IMR-90 (cell line): Measurements from ENCODE around the gene NF1. TPM values are rescaled to one million over a fixed set of nuclear protein-coding genes. Genes with fewer than 3 reads are reported as not detected.

Experiments
- ATAC-seq: fragments of 200-7000 bp; cut with Tn5 transposase; 2 replicates; pipeline ENCODE4 v1.9.1; 2020; ENCODE audit warnings: low read depth, mild to moderate bottlenecking, moderate library complexity
- BruUV-seq: library from RNA; stranded (reverse); fragments of 400-500 nt; replicated peaks from 2 replicates; lab custom pipeline; 2021; lab: Mats Ljungman, UMichigan
- CTCF ChIA-PET: fragments of 300-600 bp; formaldehyde crosslinking; extraction: SDS; loops from one replicate; lab custom pipeline; 2021; ENCODE audit warnings: antibody characterized with exemption; lab: Yijun Ruan, JAX
- POLR2A ChIA-PET: fragments of 300-600 bp; sonication (Branson Sonifier 250); formaldehyde crosslinking; loops from one replicate; lab custom pipeline; 2022; ENCODE audit warnings: antibody characterized with exemption; ENCODE audit not compliant: unreplicated experiment; lab: Charles Lee
- DNase-seq: peaks from one replicate; pipeline ENCODE4 v3.0.0; 2013
- H2AFZ ChIP-seq: replicated peaks from 2 replicates; pipeline ENCODE3; 2013; ENCODE audit warnings: low read length, mild to moderate bottlenecking; ENCODE audit not compliant: poor library complexity
- H2AK5ac ChIP-seq: 2 replicates; pipeline ENCODE4 v1.6.1; 2013; ENCODE audit warnings: low read depth, low read length, inconsistent platforms
- H2AK9ac ChIP-seq: replicated peaks from 2 replicates; pipeline ENCODE3; 2013; ENCODE audit warnings: mild to moderate bottlenecking, low read depth, low read length, moderate library complexity; ENCODE audit not compliant: poor library complexity
- H2BK120ac ChIP-seq: 2 replicates; pipeline ENCODE4 v1.6.1; 2013; ENCODE audit warnings: low read depth, low read length, inconsistent platforms
- H2BK15ac ChIP-seq: 3 replicates; pipeline ENCODE4 v1.6.1; 2013; ENCODE audit warnings: low read depth, low read length, inconsistent platforms
- H2BK20ac ChIP-seq: 2 replicates; pipeline ENCODE4 v1.6.1; 2013; ENCODE audit warnings: low read depth, mild to moderate bottlenecking, inconsistent platforms, low read length, moderate library complexity
- H2BK5ac ChIP-seq: 2 replicates; pipeline ENCODE4 v1.6.1; 2013; ENCODE audit warnings: mild to moderate bottlenecking, low read depth, low read length, inconsistent platforms; ENCODE audit not compliant: poor library complexity, severe bottlenecking
- H3K14ac ChIP-seq: replicated peaks from 2 replicates; pipeline ENCODE4 v1.6.1; 2013; ENCODE audit warnings: low read depth, low read length, inconsistent platforms
- H3K18ac ChIP-seq: 2 replicates; pipeline ENCODE4 v1.6.1; 2013; ENCODE audit warnings: low read depth, low read length, control low read depth
- H3K23ac ChIP-seq: 2 replicates; pipeline ENCODE4 v1.6.1; 2013; ENCODE audit warnings: low read depth, low read length, inconsistent platforms
- H3K27ac ChIP-seq: 2 replicates; pipeline ENCODE4 v1.5.1; 2013; ENCODE audit warnings: mild to moderate bottlenecking, control low read depth, low read length; ENCODE audit not compliant: insufficient read depth
- H3K27me3 ChIP-seq: 2 replicates; pipeline ENCODE4 v1.6.1; 2013; ENCODE audit warnings: low read length; ENCODE audit not compliant: control insufficient read depth, insufficient read depth
- H3K36me3 ChIP-seq: 2 replicates; pipeline ENCODE4 v1.6.1; 2013; ENCODE audit warnings: low read length, mixed read lengths; ENCODE audit not compliant: control insufficient read depth, insufficient read depth
- H3K4ac ChIP-seq: 2 replicates; pipeline ENCODE4 v1.6.1; 2013; ENCODE audit warnings: low read depth, low read length, inconsistent platforms
- H3K4me1 ChIP-seq: 2 replicates; pipeline ENCODE4 v1.6.1; 2013; ENCODE audit warnings: low read length, mixed read lengths; ENCODE audit not compliant: control insufficient read depth, insufficient read depth
- H3K4me2 ChIP-seq: 2 replicates; pipeline ENCODE4 v1.6.1; 2013; ENCODE audit warnings: low read depth, mild to moderate bottlenecking, control low read depth, low read length, moderate library complexity
- H3K4me3 ChIP-seq: 2 replicates; pipeline ENCODE4 v1.5.1; 2013; ENCODE audit warnings: low read depth, mild to moderate bottlenecking, control low read depth, low read length, moderate library complexity; ENCODE audit not compliant: insufficient read depth
- H3K56ac ChIP-seq: 2 replicates; pipeline ENCODE4 v1.6.1; 2013; ENCODE audit warnings: low read length, inconsistent platforms; ENCODE audit not compliant: insufficient read depth; ENCODE audit errors: extremely low read depth
- H3K79me1 ChIP-seq, 2 experiments: 2 replicates each; pipeline ENCODE4 v1.6.1; 2013; ENCODE audit warnings: low read length in 2 of 2, inconsistent platforms in 1 of 2, low read depth in 1 of 2
- H3K9ac ChIP-seq: 2 replicates; pipeline ENCODE4 v1.6.1; 2013; ENCODE audit warnings: low read depth, low read length, control low read depth
- H3K9me1 ChIP-seq: 2 replicates; pipeline ENCODE4 v1.6.1; 2013; ENCODE audit warnings: low read length, inconsistent platforms; ENCODE audit not compliant: insufficient read depth
- H3K9me3 ChIP-seq: 2 replicates; pipeline ENCODE4 v1.6.1; 2013; ENCODE audit warnings: low read length; ENCODE audit not compliant: control insufficient read depth, insufficient read depth
- H4K20me1 ChIP-seq: 2 replicates; pipeline ENCODE4 v1.6.1; 2013; ENCODE audit warnings: low read length, inconsistent platforms; ENCODE audit not compliant: insufficient read depth
- H4K5ac ChIP-seq: 2 replicates; pipeline ENCODE4 v1.6.1; 2013; ENCODE audit warnings: mild to moderate bottlenecking, low read depth, low read length, control low read depth
- H4K8ac ChIP-seq, 2 experiments: 2 replicates each; pipeline ENCODE4 v1.6.1; 2013; ENCODE audit warnings: low read depth in 2 of 2, low read length in 2 of 2, control low read depth in 1 of 2, inconsistent platforms in 1 of 2
- H4K91ac ChIP-seq: 2 replicates; pipeline ENCODE4 v1.6.1; 2013; ENCODE audit warnings: low read depth, low read length, inconsistent platforms; ENCODE audit not compliant: insufficient read depth
- BHLHE40 ChIP-seq: fragments of 150-350 bp; IDR thresholded peaks from 2 replicates; pipeline ENCODE4 v1.6.1; 2016; ENCODE audit warnings: mild to moderate bottlenecking, low read depth, low read length
- CEBPB ChIP-seq: IDR thresholded peaks from 2 replicates; pipeline ENCODE4 v1.6.1; 2012; ENCODE audit warnings: low read depth, low read length, improper control_type of control experiment
- FOS ChIP-seq: fragments of 150-350 bp; IDR thresholded peaks from 2 replicates; pipeline ENCODE4 v1.6.1; 2016; ENCODE audit warnings: low read depth, low read length
- MAFK ChIP-seq: IDR thresholded peaks from 2 replicates; pipeline ENCODE4 v1.6.1; 2012; ENCODE audit warnings: low read depth, low read length, improper control_type of control experiment
- MAZ ChIP-seq: IDR thresholded peaks from 2 replicates; pipeline ENCODE4 v1.6.1; 2012; ENCODE audit warnings: low read depth, mild to moderate bottlenecking, low read length, improper control_type of control experiment, moderate library complexity, borderline replicate concordance
- MXI1 ChIP-seq: IDR thresholded peaks from 2 replicates; pipeline ENCODE4 v1.6.1; 2012; ENCODE audit warnings: low read depth, mild to moderate bottlenecking, low read length, moderate library complexity, borderline replicate concordance
- NFE2L2 ChIP-seq: fragments of 150-350 bp; IDR thresholded peaks from 2 replicates; pipeline ENCODE4 v1.6.1; 2016; ENCODE audit warnings: low read depth, mild to moderate bottlenecking, low read length
- POLR2A ChIP-seq: IDR thresholded peaks from 2 replicates; pipeline ENCODE4 v1.6.1; 2012; ENCODE audit warnings: mild to moderate bottlenecking, low read depth, low read length
- RAD21 ChIP-seq: IDR thresholded peaks from 2 replicates; pipeline ENCODE4 v1.6.1; 2012; ENCODE audit warnings: low read length, improper control_type of control experiment
- RCOR1 ChIP-seq: IDR thresholded peaks from 2 replicates; pipeline ENCODE4 v1.6.1; 2012; ENCODE audit warnings: mild to moderate bottlenecking, low read length, improper control_type of control experiment; ENCODE audit not compliant: insufficient replicate concordance
- RFX5 ChIP-seq: IDR thresholded peaks from 2 replicates; pipeline ENCODE4 v1.8.0; 2012; ENCODE audit warnings: low read depth, mild to moderate bottlenecking, low read length, moderate library complexity
- SMC3 ChIP-seq: fragments of 150-350 bp; IDR thresholded peaks from 2 replicates; pipeline ENCODE4 v1.6.1; 2016; ENCODE audit warnings: low read depth, mild to moderate bottlenecking, antibody characterized with exemption, low read length, moderate library complexity
- dilution Hi-C: fragments of 300-500 bp; cut with HindIII; formaldehyde crosslinking; loops from one replicate; pipeline ENCODE4 v1.14.3; 2018; ENCODE audit warnings: low sequenced_read_pairs; ENCODE audit not compliant: unreplicated experiment
- in situ Hi-C: fragments of 300-500 bp; cut with MboI; formaldehyde crosslinking; loops from 3 replicates; pipeline ENCODE4 v1.14.3; 2019; ENCODE audit warnings: low sequenced_read_pairs, inconsistent platforms, mixed read lengths
- intact Hi-C: fragments of 100-400 bp; cut with micrococcal nuclease; formaldehyde crosslinking; loops from 2 replicates; pipeline ENCODE4 v1.10.0; 2022
- polyA plus RNA-seq, 3 experiments: library from polyadenylated mRNA; depleted of rRNA; stranded (reverse); fragments of >200 nt; gene quantifications; 2 replicates each; pipeline ENCODE4 v1.2.3, GENCODE V29; 2012; ENCODE audit warnings: low replicate concordance in 1 of 3
- total RNA-seq: library from RNA; depleted of rRNA; stranded (reverse); fragments of >200 nt; gene quantifications from 2 replicates; pipeline ENCODE4 v1.2.3, GENCODE V29; 2012
- TF ChIP-seq, protein P1 (sequence below): fragments of 150-350 bp; IDR thresholded peaks from 2 replicates; pipeline ENCODE4 v1.6.1; 2016; ENCODE audit warnings: low read depth, mild to moderate bottlenecking, low read length, moderate library complexity, borderline replicate concordance
- TF ChIP-seq, protein P2 (sequence below): fragments of 150-350 bp; IDR thresholded peaks from 2 replicates; pipeline ENCODE4 v1.6.1; 2017; ENCODE audit warnings: mild to moderate bottlenecking, antibody characterized with exemption, low read length, low read depth
- TF ChIP-seq, protein P3 (sequence below): conservative IDR thresholded peaks from 2 replicates; pipeline ENCODE4 v1.5.1; 2012; ENCODE audit warnings: mild to moderate bottlenecking, low read depth, low read length, improper control_type of control experiment

Gene NF1
- total and polyA plus RNA-seq, 2 of the 4 experiments (the other 2 are of a cell fraction), result 17.9 to 48.6 TPM

DNA sequence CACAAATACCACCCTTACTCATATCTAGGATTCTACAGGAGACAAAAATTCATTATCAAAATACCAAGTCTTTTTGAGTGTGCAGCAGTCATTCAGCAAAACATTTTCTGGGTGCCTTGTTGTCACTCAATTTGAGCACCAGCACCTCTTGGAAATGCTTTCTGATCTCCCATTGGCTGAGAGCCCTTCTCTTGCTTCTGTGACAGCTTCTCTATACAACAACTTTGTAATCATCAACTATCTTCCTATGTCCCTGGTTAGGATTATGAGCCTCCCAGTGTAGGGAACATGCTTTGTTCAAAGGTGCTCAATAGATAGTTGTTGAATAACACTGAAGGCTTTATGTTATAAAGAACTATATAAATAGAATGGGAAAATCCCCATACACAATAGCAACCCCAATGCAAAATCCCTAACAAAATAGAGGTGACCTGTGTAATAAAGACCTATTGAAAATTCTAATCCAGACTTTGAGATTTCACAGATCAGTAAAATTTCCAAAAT lies 286.4 kb downstream of the NF1 start:
- Histone ChIP-seq H3K9ac (no peak overlapping the region), H2BK5ac (no peak overlapping the region), H4K91ac (no peak overlapping the region), H3K27me3 (no peaks in the 10 kb centered on the region), H3K56ac (no peak overlapping the region), H3K23ac (no peak overlapping the region), H4K5ac (no peak overlapping the region), H3K27ac (no peak overlapping the region), H2AFZ (no peak overlapping the region), H4K8ac (no peak overlapping the region), H3K4ac (no peak overlapping the region), H3K4me2 (no peak overlapping the region), H2BK15ac (no peak overlapping the region), H2AK5ac (no peak overlapping the region), H3K4me1 (no peaks in the 10 kb centered on the region), H3K9me1 (peaks cover 12% of the 10 kb centered on the region), H3K36me3 (peaks cover 9% of the 10 kb centered on the region), H2BK20ac (no peak overlapping the region), H3K9me3 (no peaks in the 10 kb centered on the region), H2BK120ac (no peak overlapping the region), H3K18ac (no peak overlapping the region), H2AK9ac (no peak overlapping the region), H3K14ac (no peak overlapping the region), H3K4me3 (no peak overlapping the region), H4K20me1 (no peaks in the 10 kb centered on the region), H3K79me1 (no peaks in the 10 kb centered on the region; a peak in 1 of 4 replicates)
- dilution Hi-C loops (no loop called here), in situ Hi-C loops (no loop called here), intact Hi-C loops (no loop called here)
- BruUV-seq, result no TSS peak
- POLR2A ChIA-PET, result no interaction called here
- TF ChIP-seq, protein P1, sequence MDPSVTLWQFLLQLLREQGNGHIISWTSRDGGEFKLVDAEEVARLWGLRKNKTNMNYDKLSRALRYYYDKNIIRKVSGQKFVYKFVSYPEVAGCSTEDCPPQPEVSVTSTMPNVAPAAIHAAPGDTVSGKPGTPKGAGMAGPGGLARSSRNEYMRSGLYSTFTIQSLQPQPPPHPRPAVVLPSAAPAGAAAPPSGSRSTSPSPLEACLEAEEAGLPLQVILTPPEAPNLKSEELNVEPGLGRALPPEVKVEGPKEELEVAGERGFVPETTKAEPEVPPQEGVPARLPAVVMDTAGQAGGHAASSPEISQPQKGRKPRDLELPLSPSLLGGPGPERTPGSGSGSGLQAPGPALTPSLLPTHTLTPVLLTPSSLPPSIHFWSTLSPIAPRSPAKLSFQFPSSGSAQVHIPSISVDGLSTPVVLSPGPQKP, result no peak
- TF ChIP-seq CEBPB (no peak), FOS (no peak), BHLHE40 (no peak), MAZ (no peak), POLR2A (no peak), MXI1 (no peak), NFE2L2 (no peak), RCOR1 (no peak), RAD21 (no peak), MAFK (no peak), RFX5 (no peak), SMC3 (no peak)
- TF ChIP-seq, protein P2, sequence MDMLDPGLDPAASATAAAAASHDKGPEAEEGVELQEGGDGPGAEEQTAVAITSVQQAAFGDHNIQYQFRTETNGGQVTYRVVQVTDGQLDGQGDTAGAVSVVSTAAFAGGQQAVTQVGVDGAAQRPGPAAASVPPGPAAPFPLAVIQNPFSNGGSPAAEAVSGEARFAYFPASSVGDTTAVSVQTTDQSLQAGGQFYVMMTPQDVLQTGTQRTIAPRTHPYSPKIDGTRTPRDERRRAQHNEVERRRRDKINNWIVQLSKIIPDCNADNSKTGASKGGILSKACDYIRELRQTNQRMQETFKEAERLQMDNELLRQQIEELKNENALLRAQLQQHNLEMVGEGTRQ, result no peak
- TF ChIP-seq, protein P3, sequence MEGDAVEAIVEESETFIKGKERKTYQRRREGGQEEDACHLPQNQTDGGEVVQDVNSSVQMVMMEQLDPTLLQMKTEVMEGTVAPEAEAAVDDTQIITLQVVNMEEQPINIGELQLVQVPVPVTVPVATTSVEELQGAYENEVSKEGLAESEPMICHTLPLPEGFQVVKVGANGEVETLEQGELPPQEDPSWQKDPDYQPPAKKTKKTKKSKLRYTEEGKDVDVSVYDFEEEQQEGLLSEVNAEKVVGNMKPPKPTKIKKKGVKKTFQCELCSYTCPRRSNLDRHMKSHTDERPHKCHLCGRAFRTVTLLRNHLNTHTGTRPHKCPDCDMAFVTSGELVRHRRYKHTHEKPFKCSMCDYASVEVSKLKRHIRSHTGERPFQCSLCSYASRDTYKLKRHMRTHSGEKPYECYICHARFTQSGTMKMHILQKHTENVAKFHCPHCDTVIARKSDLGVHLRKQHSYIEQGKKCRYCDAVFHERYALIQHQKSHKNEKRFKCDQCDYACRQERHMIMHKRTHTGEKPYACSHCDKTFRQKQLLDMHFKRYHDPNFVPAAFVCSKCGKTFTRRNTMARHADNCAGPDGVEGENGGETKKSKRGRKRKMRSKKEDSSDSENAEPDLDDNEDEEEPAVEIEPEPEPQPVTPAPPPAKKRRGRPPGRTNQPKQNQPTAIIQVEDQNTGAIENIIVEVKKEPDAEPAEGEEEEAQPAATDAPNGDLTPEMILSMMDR, result no peak
- ATAC-seq (no peak), DNase-seq (no peak)
- CTCF ChIA-PET, result interaction anchor here (2.4 kb wide), 1 partner anchor 8 kb away, joined by 10 read pairs; no protein-coding TSS in a partner anchor
